Medulla oblongata (tissue), 1 donor: Measurements from ENCODE around the gene RNF17.

Experiments used
- DNase-seq: peaks from one replicate; pipeline ENCODE4 v3.0.0-alpha.2; 2015; ENCODE audit errors: extremely low spot score

RNF17 gene

GRCh38 chr13:24894277-24894971, 130.5 kb downstream of the RNF17 start:
- DNase-seq, result no peak

- no peak for DNase-seq
These were observed 131.0 kb downstream of the RNF17 start for GRCh38 chr13:24894972-24895300.

GRCh38 chr13:24896061-24896460, 132.1 kb downstream of the RNF17 start:
- DNase-seq, result no peak

GRCh38 chr13:24897293-24897692, 133.3 kb downstream of the RNF17 start:
- no peak for DNase-seq

GRCh38 chr13:24899601-24900000, 135.6 kb downstream of the RNF17 start:
- DNase-seq, result no peak

GRCh38 chr13:24900507-24900906, 136.5 kb downstream of the RNF17 start:
- DNase-seq, result no peak

- no peak for DNase-seq
These were observed 141.3 kb downstream of the RNF17 start for GRCh38 chr13:24905242-24905641.

GRCh38 chr13:24906268-24906667, 142.3 kb downstream of the RNF17 start:
- no peak for DNase-seq

GRCh38 chr13:24910502-24911132, 146.6 kb downstream of the RNF17 start:
- no peak for DNase-seq

- DNase-seq, result no peak
These were observed 147.4 kb downstream of the RNF17 start for GRCh38 chr13:24911133-24911908.

GRCh38 chr13:24916464-24916863, 152.5 kb downstream of the RNF17 start:
- no peak for DNase-seq

GRCh38 chr13:24921003-24921402, 157.0 kb downstream of the RNF17 start:
- no peak for DNase-seq

GRCh38 chr13:24921881-24922280, 157.9 kb downstream of the RNF17 start:
- no peak for DNase-seq

GRCh38 chr13:24922387-24922744, 158.4 kb downstream of the RNF17 start:
- DNase-seq, result peak; percentile 6

- DNase-seq, result peak; percentile 98
These were observed 159.0 kb downstream of the RNF17 start for GRCh38 chr13:24922745-24923591.

GRCh38 chr13:24925318-24926231, 161.6 kb downstream of the RNF17 start:
- no peak for DNase-seq

- no peak for DNase-seq
These were observed 163.9 kb downstream of the RNF17 start for GRCh38 chr13:24927810-24928404.

GRCh38 chr13:24929196-24929595, 165.2 kb downstream of the RNF17 start:
- DNase-seq, result no peak
